IMR-90 (cell line): Measurements from ENCODE around the gene KATNB1. TPM values are rescaled to one million over a fixed set of nuclear protein-coding genes. Genes with fewer than 3 reads are reported as not detected.
"Not testable (repeated sequence)": the region's sequence is repeated elsewhere in the genome, so short reads cannot be mapped to it uniquely, and the experiment has no call there.

Source experiments
- ATAC-seq: fragments of 200-7000 bp; cut with Tn5 transposase; 2 replicates; pipeline ENCODE4 v1.9.1; 2020; ENCODE audit warnings: low read depth, mild to moderate bottlenecking, moderate library complexity
- BruUV-seq: library from RNA; stranded (reverse); fragments of 400-500 nt; replicated peaks from 2 replicates; lab custom pipeline; 2021; lab: Mats Ljungman, UMichigan
- CTCF ChIA-PET: fragments of 300-600 bp; formaldehyde crosslinking; extraction: SDS; loops from one replicate; lab custom pipeline; 2021; ENCODE audit warnings: antibody characterized with exemption; lab: Yijun Ruan, JAX
- POLR2A ChIA-PET: fragments of 300-600 bp; sonication (Branson Sonifier 250); formaldehyde crosslinking; loops from one replicate; lab custom pipeline; 2022; ENCODE audit warnings: antibody characterized with exemption; ENCODE audit not compliant: unreplicated experiment; lab: Charles Lee
- DNase-seq: peaks from one replicate; pipeline ENCODE4 v3.0.0; 2013
- H2AFZ ChIP-seq: replicated peaks from 2 replicates; pipeline ENCODE3; 2013; ENCODE audit warnings: low read length, mild to moderate bottlenecking; ENCODE audit not compliant: poor library complexity
- H2AK5ac ChIP-seq: 2 replicates; pipeline ENCODE4 v1.6.1; 2013; ENCODE audit warnings: low read depth, low read length, inconsistent platforms
- H2AK9ac ChIP-seq: replicated peaks from 2 replicates; pipeline ENCODE3; 2013; ENCODE audit warnings: mild to moderate bottlenecking, low read depth, low read length, moderate library complexity; ENCODE audit not compliant: poor library complexity
- H2BK120ac ChIP-seq: 2 replicates; pipeline ENCODE4 v1.6.1; 2013; ENCODE audit warnings: low read depth, low read length, inconsistent platforms
- H2BK15ac ChIP-seq: 3 replicates; pipeline ENCODE4 v1.6.1; 2013; ENCODE audit warnings: low read depth, low read length, inconsistent platforms
- H2BK20ac ChIP-seq: 2 replicates; pipeline ENCODE4 v1.6.1; 2013; ENCODE audit warnings: low read depth, mild to moderate bottlenecking, inconsistent platforms, low read length, moderate library complexity
- H2BK5ac ChIP-seq: 2 replicates; pipeline ENCODE4 v1.6.1; 2013; ENCODE audit warnings: mild to moderate bottlenecking, low read depth, low read length, inconsistent platforms; ENCODE audit not compliant: poor library complexity, severe bottlenecking
- H3K14ac ChIP-seq: replicated peaks from 2 replicates; pipeline ENCODE4 v1.6.1; 2013; ENCODE audit warnings: low read depth, low read length, inconsistent platforms
- H3K18ac ChIP-seq: 2 replicates; pipeline ENCODE4 v1.6.1; 2013; ENCODE audit warnings: low read depth, low read length, control low read depth
- H3K23ac ChIP-seq: 2 replicates; pipeline ENCODE4 v1.6.1; 2013; ENCODE audit warnings: low read depth, low read length, inconsistent platforms
- H3K27ac ChIP-seq: 2 replicates; pipeline ENCODE4 v1.5.1; 2013; ENCODE audit warnings: mild to moderate bottlenecking, control low read depth, low read length; ENCODE audit not compliant: insufficient read depth
- H3K27me3 ChIP-seq: 2 replicates; pipeline ENCODE4 v1.6.1; 2013; ENCODE audit warnings: low read length; ENCODE audit not compliant: control insufficient read depth, insufficient read depth
- H3K36me3 ChIP-seq: 2 replicates; pipeline ENCODE4 v1.6.1; 2013; ENCODE audit warnings: low read length, mixed read lengths; ENCODE audit not compliant: control insufficient read depth, insufficient read depth
- H3K4ac ChIP-seq: 2 replicates; pipeline ENCODE4 v1.6.1; 2013; ENCODE audit warnings: low read depth, low read length, inconsistent platforms
- H3K4me1 ChIP-seq: 2 replicates; pipeline ENCODE4 v1.6.1; 2013; ENCODE audit warnings: low read length, mixed read lengths; ENCODE audit not compliant: control insufficient read depth, insufficient read depth
- H3K4me2 ChIP-seq: 2 replicates; pipeline ENCODE4 v1.6.1; 2013; ENCODE audit warnings: low read depth, mild to moderate bottlenecking, control low read depth, low read length, moderate library complexity
- H3K4me3 ChIP-seq: 2 replicates; pipeline ENCODE4 v1.5.1; 2013; ENCODE audit warnings: low read depth, mild to moderate bottlenecking, control low read depth, low read length, moderate library complexity; ENCODE audit not compliant: insufficient read depth
- H3K56ac ChIP-seq: 2 replicates; pipeline ENCODE4 v1.6.1; 2013; ENCODE audit warnings: low read length, inconsistent platforms; ENCODE audit not compliant: insufficient read depth; ENCODE audit errors: extremely low read depth
- H3K79me1 ChIP-seq, 2 experiments: 2 replicates each; pipeline ENCODE4 v1.6.1; 2013; ENCODE audit warnings: low read length in 2 of 2, inconsistent platforms in 1 of 2, low read depth in 1 of 2
- H3K9ac ChIP-seq: 2 replicates; pipeline ENCODE4 v1.6.1; 2013; ENCODE audit warnings: low read depth, low read length, control low read depth
- H3K9me1 ChIP-seq: 2 replicates; pipeline ENCODE4 v1.6.1; 2013; ENCODE audit warnings: low read length, inconsistent platforms; ENCODE audit not compliant: insufficient read depth
- H3K9me3 ChIP-seq: 2 replicates; pipeline ENCODE4 v1.6.1; 2013; ENCODE audit warnings: low read length; ENCODE audit not compliant: control insufficient read depth, insufficient read depth
- H4K20me1 ChIP-seq: 2 replicates; pipeline ENCODE4 v1.6.1; 2013; ENCODE audit warnings: low read length, inconsistent platforms; ENCODE audit not compliant: insufficient read depth
- H4K5ac ChIP-seq: 2 replicates; pipeline ENCODE4 v1.6.1; 2013; ENCODE audit warnings: mild to moderate bottlenecking, low read depth, low read length, control low read depth
- H4K8ac ChIP-seq, 2 experiments: 2 replicates each; pipeline ENCODE4 v1.6.1; 2013; ENCODE audit warnings: low read depth in 2 of 2, low read length in 2 of 2, control low read depth in 1 of 2, inconsistent platforms in 1 of 2
- H4K91ac ChIP-seq: 2 replicates; pipeline ENCODE4 v1.6.1; 2013; ENCODE audit warnings: low read depth, low read length, inconsistent platforms; ENCODE audit not compliant: insufficient read depth
- WGBS, 2 experiments: methylation state at CpG; one replicate each; pipeline versions ENCODE4 v1.1.5 to v1.1.7; 2013; ENCODE audit warnings: missing lambda C conversion rate in 2 of 2; ENCODE audit not compliant: insufficient read length in 1 of 2; ENCODE audit errors: extremely low coverage in 2 of 2; 5-methylcytosine and 5-hydroxymethylcytosine counted together
- dilution Hi-C: fragments of 300-500 bp; cut with HindIII; formaldehyde crosslinking; loops from one replicate; pipeline ENCODE4 v1.14.3; 2018; ENCODE audit warnings: low sequenced_read_pairs; ENCODE audit not compliant: unreplicated experiment
- in situ Hi-C: fragments of 300-500 bp; cut with MboI; formaldehyde crosslinking; loops from 3 replicates; pipeline ENCODE4 v1.14.3; 2019; ENCODE audit warnings: low sequenced_read_pairs, inconsistent platforms, mixed read lengths
- intact Hi-C: fragments of 100-400 bp; cut with micrococcal nuclease; formaldehyde crosslinking; loops from 2 replicates; pipeline ENCODE4 v1.10.0; 2022
- polyA plus RNA-seq, 3 experiments: library from polyadenylated mRNA; depleted of rRNA; stranded (reverse); fragments of >200 nt; gene quantifications; 2 replicates each; pipeline ENCODE4 v1.2.3, GENCODE V29; 2012; ENCODE audit warnings: low replicate concordance in 1 of 3
- total RNA-seq: library from RNA; depleted of rRNA; stranded (reverse); fragments of >200 nt; gene quantifications from 2 replicates; pipeline ENCODE4 v1.2.3, GENCODE V29; 2012

KATNB1 gene
- total and polyA plus RNA-seq, 2 of the 4 experiments (the other 2 are of a cell fraction), result 10.9 to 23.5 TPM

- H3K4me2 ChIP-seq, BruUV-seq: not testable (repeated sequence)
- POLR2A ChIA-PET, result interaction anchor here (0.5 kb wide), 1 partner anchor 11 kb away, joined by 3 read pairs; no protein-coding TSS in a partner anchor
Measured at GRCh38 chr16:57796014-57796413, 60.4 kb downstream of the KATNB1 start.

More at GRCh38 chr16:57796014-57796413, 60.4 kb downstream of the KATNB1 start:
- H3K9me3 ChIP-seq, H3K9ac ChIP-seq, H2AK5ac ChIP-seq, H2BK120ac ChIP-seq, H3K27me3 ChIP-seq, H2BK15ac ChIP-seq, H3K14ac ChIP-seq, in situ Hi-C loops, H4K5ac ChIP-seq, H2AK9ac ChIP-seq, H4K8ac ChIP-seq, H3K4ac ChIP-seq, H4K91ac ChIP-seq, H3K56ac ChIP-seq, H2BK20ac ChIP-seq, DNase-seq, H2BK5ac ChIP-seq, H3K4me3 ChIP-seq, H3K23ac ChIP-seq, CTCF ChIA-PET, dilution Hi-C loops, ATAC-seq, H3K27ac ChIP-seq, H3K18ac ChIP-seq, H2AFZ ChIP-seq, intact Hi-C loops: not testable (repeated sequence)
- whole genome bisulfite sequencing, 2 experiments, result 100% methylated on average over 2 of the region's 5 CpGs; no CpG with 5 or more reads in 1 of the 2 experiments
- Histone ChIP-seq H3K4me1 (peaks cover 17% of the 10 kb centered on the region), H3K79me1 (peaks cover 16 to 78% of the 10 kb centered on the region in 2 experiments), H3K9me1 (peaks cover 23% of the 10 kb centered on the region), H4K20me1 (peaks cover 38% of the 10 kb centered on the region), H3K36me3 (peaks cover 42% of the 10 kb centered on the region)
